Right lobe of liver (tissue), 6 donors: ENCODE results near the gene BTN3A1. TPM values are rescaled to one million over a fixed set of nuclear protein-coding genes. Genes with fewer than 3 reads are reported as not detected.

Experiments
- ATAC-seq, 4 donors: fragments of 200-7000 bp; cut with Tn5 transposase; one replicate each; pipeline ENCODE4 v1.9.1; 2020; ENCODE audit warnings: mild to moderate bottlenecking in 4 of 4, moderate library complexity in 4 of 4
- DNase-seq, 3 donors: peaks; one replicate each; pipeline ENCODE4 v3.0.0-alpha.2; 2020
- H3K27ac ChIP-seq, 3 donors: fragments of 200-600 bp; one replicate each; pipeline ENCODE4 v1.8.0; 2022
- H3K27me3 ChIP-seq, 2 donors: fragments of 200-600 bp; one replicate each; pipeline ENCODE4 v1.8.0; 2022
- H3K36me3 ChIP-seq, 4 donors: fragments of 200-600 bp; sonication (generic) in 1 of 4; one replicate each; pipeline versions ENCODE4 v1.5.1 to v1.8.0; 2017 to 2022; ENCODE audit warnings: control low read depth in 1 of 4
- H3K4me1 ChIP-seq, 4 donors: fragments of 200-600 bp; sonication (generic) in 1 of 4; one replicate each; pipeline versions ENCODE4 v1.5.1 to v1.8.0; 2017 to 2022; ENCODE audit warnings: control low read depth in 1 of 4
- H3K4me3 ChIP-seq, 3 donors: fragments of 200-600 bp; one replicate each; pipeline ENCODE4 v1.8.0; 2022
- H3K9me3 ChIP-seq, 4 donors: fragments of 200-600 bp; sonication (generic) in 1 of 4; one replicate each; pipeline versions ENCODE4 v1.5.1 to v1.8.0; 2017 to 2022; ENCODE audit warnings: control low read depth in 1 of 4
- POLR2A ChIP-seq: fragments of 450-650 bp; IDR thresholded peaks from one replicate; pipeline ENCODE4 v1.6.1; 2017; ENCODE audit warnings: antibody characterized with exemption, mild to moderate bottlenecking
- WGBS: methylation state at CpG from one replicate; pipeline ENCODE4 v1.1.6; 2018; ENCODE audit warnings: low coverage, low lambda C conversion rate; ENCODE audit not compliant: insufficient coverage; ENCODE audit errors: missing lambda C conversion rate; 5-methylcytosine and 5-hydroxymethylcytosine counted together
- intact Hi-C, 2 donors: fragments of 100-400 bp; cut with DNase I; formaldehyde crosslinking; loops; one replicate each; pipeline versions ENCODE4 v1.11.2 to v1.14.1; 2022
- total RNA-seq, 6 experiments: library from RNA; depleted of rRNA in 2 of 6; stranded (reverse); fragments of >200 nt in 2 of 6; fragmentation: NEBNext Ultra II Directional in 3 of 6; extraction: Animal tissue kit (Norgen Biotek cat#: 25700) in 3 of 6; gene quantifications; one replicate each; pipeline versions ENCODE4 v1.1.0 to v1.2.4, GENCODE V29; 2016 to 2023
- TF ChIP-seq, protein P1 (sequence below), 4 donors: fragments of 200-600 bp in 3 of 4; fragments of 450-650 bp in 1 of 4; IDR thresholded peaks; one replicate each; pipeline versions ENCODE4 v1.5.1 to v1.8.0; 2016 to 2022; ENCODE audit warnings: antibody characterized with exemption in 4 of 4, mild to moderate bottlenecking in 2 of 4
- donor health status: DM: no; HTN: yes; CAD: no.
- donor health status: DM: no; HTN: no; CAD: no.
- donor health status: DM: no; HTN: no; CAD: no.
- donor health status: DM: no; HTN: yes; CAD: no.
- donor health status: DM: no; HTN: yes; CAD: no.

The BTN3A1 gene
- total RNA-seq, 6 experiments from 2014 or later: 9.0 to 15.9 (median 10.6) TPM

DNA sequence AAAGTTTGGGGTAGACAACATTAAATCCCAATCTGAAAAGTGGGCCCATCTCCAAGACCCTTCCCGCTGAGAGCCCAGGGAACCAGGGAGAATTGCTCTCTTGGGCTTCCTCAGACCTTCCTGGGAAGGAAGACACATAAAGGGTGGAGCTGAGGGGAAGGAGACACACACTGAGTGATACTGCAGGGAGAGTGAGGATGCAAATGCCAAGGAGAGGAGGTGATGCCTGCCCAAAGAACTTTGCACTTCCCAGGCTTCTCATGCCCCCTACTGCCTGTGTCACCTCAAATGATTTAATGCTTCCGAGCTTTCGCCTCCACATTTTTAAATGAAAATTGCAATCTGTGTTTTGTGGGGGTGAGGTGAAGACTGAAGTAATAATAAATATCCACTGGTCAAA, 48.2 kb downstream of the BTN3A1 start:
- Histone ChIP-seq H3K4me1 (no peaks in the 10 kb centered on the region), H3K27me3 (no peaks in the 10 kb centered on the region), H3K36me3 (peaks cover 0 to 2% (median 0%) of the 10 kb centered on the region in 4 donors), H3K9me3 (no peaks in the 10 kb centered on the region), H3K4me3 (no peak overlapping the region), H3K27ac (no peak overlapping the region)
- DNase-seq: no peak
- intact Hi-C loops: no loop called here
- no peak for ATAC-seq
- 94% methylated on average over 2 of the region's 3 CpGs for WGBS
- TF ChIP-seq, protein P1, sequence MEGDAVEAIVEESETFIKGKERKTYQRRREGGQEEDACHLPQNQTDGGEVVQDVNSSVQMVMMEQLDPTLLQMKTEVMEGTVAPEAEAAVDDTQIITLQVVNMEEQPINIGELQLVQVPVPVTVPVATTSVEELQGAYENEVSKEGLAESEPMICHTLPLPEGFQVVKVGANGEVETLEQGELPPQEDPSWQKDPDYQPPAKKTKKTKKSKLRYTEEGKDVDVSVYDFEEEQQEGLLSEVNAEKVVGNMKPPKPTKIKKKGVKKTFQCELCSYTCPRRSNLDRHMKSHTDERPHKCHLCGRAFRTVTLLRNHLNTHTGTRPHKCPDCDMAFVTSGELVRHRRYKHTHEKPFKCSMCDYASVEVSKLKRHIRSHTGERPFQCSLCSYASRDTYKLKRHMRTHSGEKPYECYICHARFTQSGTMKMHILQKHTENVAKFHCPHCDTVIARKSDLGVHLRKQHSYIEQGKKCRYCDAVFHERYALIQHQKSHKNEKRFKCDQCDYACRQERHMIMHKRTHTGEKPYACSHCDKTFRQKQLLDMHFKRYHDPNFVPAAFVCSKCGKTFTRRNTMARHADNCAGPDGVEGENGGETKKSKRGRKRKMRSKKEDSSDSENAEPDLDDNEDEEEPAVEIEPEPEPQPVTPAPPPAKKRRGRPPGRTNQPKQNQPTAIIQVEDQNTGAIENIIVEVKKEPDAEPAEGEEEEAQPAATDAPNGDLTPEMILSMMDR (IDR thresholded peaks at IDR 0.05): no peak
- no peak for TF ChIP-seq POLR2A

DNA sequence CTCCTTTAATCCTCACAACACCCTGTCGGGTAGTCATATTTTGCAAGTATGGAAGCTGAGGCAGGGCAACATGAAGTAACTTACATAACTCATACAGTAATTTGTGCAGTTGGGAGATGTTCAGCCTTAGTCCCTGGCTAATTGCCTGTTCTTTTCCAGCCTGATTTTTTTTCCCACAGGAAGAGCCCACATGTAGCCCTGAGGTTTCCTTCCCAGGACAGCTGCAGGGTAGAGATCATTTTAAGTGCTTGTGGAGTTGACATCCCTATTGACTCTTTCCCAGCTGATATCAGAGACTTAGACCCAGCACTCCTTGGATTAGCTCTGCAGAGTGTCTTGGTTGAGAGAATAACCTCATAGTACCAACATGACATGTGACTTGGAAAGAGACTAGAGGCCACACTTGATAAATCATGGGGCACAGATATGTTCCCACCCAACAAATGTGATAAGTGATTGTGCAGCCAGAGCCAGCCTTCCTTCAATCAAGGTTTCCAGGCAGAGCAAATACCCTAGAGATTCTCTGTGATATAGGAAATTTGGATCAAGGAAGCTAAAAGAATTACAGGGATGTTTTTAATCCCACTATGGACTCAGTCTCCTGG, 50.7 kb downstream of the BTN3A1 start:
- Histone ChIP-seq H3K27ac (no peak overlapping the region), H3K27me3 (no peaks in the 10 kb centered on the region), H3K9me3 (no peaks in the 10 kb centered on the region), H3K4me1 (peaks cover 0 to 7% (median 5%) of the 10 kb centered on the region in 4 donors), H3K36me3 (no peaks in the 10 kb centered on the region), H3K4me3 (no peak overlapping the region)
- ATAC-seq (no peak), DNase-seq (no peak)
- TF ChIP-seq POLR2A: no peak
- TF ChIP-seq, protein P1 (IDR thresholded peaks at IDR 0.05): no peak
- WGBS: 89% methylated on average over 1 of the region's 1 CpG
- intact Hi-C loops: no loop called here

DNA sequence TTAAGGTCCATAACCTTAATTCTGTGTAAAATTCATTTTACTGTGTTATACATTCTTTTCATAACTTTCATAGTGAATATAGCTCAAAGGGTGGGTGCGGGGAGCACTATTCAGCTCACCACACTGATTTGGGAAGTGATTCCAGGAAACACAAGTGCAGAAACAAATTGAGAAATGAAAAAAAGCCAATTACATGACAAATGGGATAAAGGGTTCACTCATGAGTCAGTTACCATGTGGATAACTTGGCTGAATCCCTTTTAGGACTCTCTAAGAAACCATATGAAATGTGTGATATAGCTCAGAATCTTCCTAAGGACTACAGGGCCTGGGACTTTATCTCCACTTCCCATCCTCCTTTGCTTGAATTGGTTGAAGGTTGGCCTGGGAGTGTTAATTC, 52.6 kb downstream of the BTN3A1 start:
- DNase-seq: no peak
- no peaks in the 10 kb centered on the region for H3K27me3 ChIP-seq
- H3K4me3 ChIP-seq: no peak overlapping the region
- WGBS: 88% methylated on average over 1 of the region's 1 CpG
- H3K9me3 ChIP-seq: no peaks in the 10 kb centered on the region
- no peak overlapping the region for H3K27ac ChIP-seq
- TF ChIP-seq, protein P1 (IDR thresholded peaks at IDR 0.05): no peak
- TF ChIP-seq POLR2A: no peak
- ATAC-seq: no peak
- H3K4me1 ChIP-seq: peaks cover 0 to 14% (median 5%) of the 10 kb centered on the region in 4 donors
- H3K36me3 ChIP-seq: peaks cover 0 to 5% (median 0%) of the 10 kb centered on the region in 4 donors
- intact Hi-C loops: no loop called here

DNA sequence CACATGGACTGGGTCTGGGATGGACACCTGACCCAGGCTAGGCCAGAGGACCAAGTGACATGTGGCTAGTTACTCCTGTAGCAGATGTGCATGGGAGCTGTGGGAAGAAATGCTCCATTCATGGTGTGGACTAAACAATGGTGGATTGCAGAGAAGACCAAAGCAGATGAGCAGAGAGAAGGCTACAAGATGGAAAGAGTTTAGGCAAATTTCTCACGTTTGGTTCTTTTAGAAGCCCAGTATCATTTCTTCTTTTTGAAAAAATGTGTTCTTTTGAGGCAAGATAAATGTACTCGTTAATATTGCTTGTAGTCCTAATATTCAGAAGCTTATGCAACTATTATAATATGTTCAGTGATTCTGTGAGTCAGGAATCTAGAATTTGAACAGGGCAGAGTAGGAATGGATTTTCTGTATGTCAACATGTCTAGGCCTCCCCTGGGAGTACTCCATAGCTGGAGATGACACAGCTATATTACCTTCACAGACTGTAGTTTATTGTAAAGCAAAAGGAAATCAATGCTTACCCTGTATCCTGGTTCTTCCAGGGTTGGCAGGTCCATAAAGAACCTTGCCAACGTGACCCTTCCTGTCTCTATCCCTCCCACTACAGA, 53.4 kb downstream of the BTN3A1 start:
- DNase-seq: no peak
- 73% methylated on average over 3 of the region's 3 CpGs for WGBS
- intact Hi-C loops: no loop called here
- Histone ChIP-seq H3K4me3 (no peak overlapping the region), H3K9me3 (no peaks in the 10 kb centered on the region), H3K4me1 (peaks cover 0 to 14% (median 5%) of the 10 kb centered on the region in 4 donors), H3K36me3 (peaks cover 0 to 13% (median 3%) of the 10 kb centered on the region in 4 donors), H3K27me3 (no peaks in the 10 kb centered on the region), H3K27ac (no peak overlapping the region)
- TF ChIP-seq, protein P1 (IDR thresholded peaks at IDR 0.05): no peak
- no peak for ATAC-seq
